SU-DHL-6 (cell line): ENCODE measurements around the gene MTRFR.
"Not testable (repeated sequence)": the region's sequence is repeated elsewhere in the genome, so short reads cannot be mapped to it uniquely, and the experiment has no call there.

Experiments used
- H2AFZ ChIP-seq: fragments of 200-600 bp; sonication (generic); 2 replicates; pipeline ENCODE4 v1.6.1; 2014; ENCODE audit warnings: low read depth, mild to moderate bottlenecking, moderate library complexity, mixed read lengths, antibody characterized with exemption, low read length; ENCODE audit not compliant: severe bottlenecking
- H3F3A ChIP-seq: fragments of 200-600 bp; shearing (Covaris generic); 2 replicates; pipeline ENCODE4 v1.6.0; 2016; ENCODE audit warnings: antibody characterized with exemption, mild to moderate bottlenecking; ENCODE audit not compliant: insufficient read depth
- H3K27ac ChIP-seq: fragments of 200-600 bp; sonication (generic); 2 replicates; pipeline ENCODE4 v1.5.1; 2016; ENCODE audit warnings: low read depth, mild to moderate bottlenecking, low read length, moderate library complexity, mixed read lengths
- H3K27me3 ChIP-seq: fragments of 200-600 bp; sonication (generic), shearing (Covaris generic); 2 replicates; pipeline ENCODE4 v1.6.0; 2014; ENCODE audit warnings: mild to moderate bottlenecking, low read length
- H3K36me3 ChIP-seq: fragments of 200-600 bp; sonication (generic); 2 replicates; pipeline ENCODE4 v1.6.1; 2014; ENCODE audit warnings: mild to moderate bottlenecking, low read length, mixed read lengths
- H3K4me2 ChIP-seq: fragments of 300-600, 200-600 bp; shearing (Covaris generic), sonication (generic); 2 replicates; pipeline ENCODE4 v1.6.0; 2014; ENCODE audit warnings: low read length, low read depth, mild to moderate bottlenecking; ENCODE audit not compliant: poor library complexity, severe bottlenecking
- H3K4me3 ChIP-seq: fragments of 200-600 bp; sonication (generic); 2 replicates; pipeline ENCODE4 v1.5.1; 2014; ENCODE audit warnings: antibody characterized with exemption, low read length, mild to moderate bottlenecking, mixed read lengths; ENCODE audit not compliant: insufficient read depth, poor library complexity, severe bottlenecking
- H3K79me2 ChIP-seq: fragments of 200-600 bp; sonication (generic); 2 replicates; pipeline ENCODE4 v1.6.1; 2014; ENCODE audit warnings: mild to moderate bottlenecking, low read length, moderate library complexity; ENCODE audit not compliant: insufficient read depth
- H3K9ac ChIP-seq: fragments of 200-600 bp; sonication (generic); 2 replicates; pipeline ENCODE4 v1.7.0; 2014; ENCODE audit warnings: mild to moderate bottlenecking, low read length
- H3K9me2 ChIP-seq: fragments of 200-600 bp; sonication (generic); replicated peaks from 2 replicates; pipeline ENCODE4 v1.6.1; 2014; ENCODE audit warnings: low read length; ENCODE audit not compliant: insufficient read depth
- H3K9me3 ChIP-seq: fragments of 200-600 bp; sonication (generic); 2 replicates; pipeline ENCODE4 v1.6.1; 2014; ENCODE audit warnings: low read length, mixed read lengths; ENCODE audit not compliant: insufficient read depth
- H4K20me1 ChIP-seq: fragments of 200-600 bp; sonication (generic); 2 replicates; pipeline ENCODE4 v1.6.1; 2014; ENCODE audit warnings: low read depth, mild to moderate bottlenecking, antibody characterized with exemption, low read length, moderate library complexity, mixed read lengths
- EZH2phosphoT487 ChIP-seq: fragments of 200-600 bp; sonication (generic), shearing (Covaris generic); conservative IDR thresholded peaks from 2 replicates; pipeline ENCODE4 v1.6.1; 2018; ENCODE audit warnings: mild to moderate bottlenecking, antibody characterized with exemption, low read length, moderate library complexity, mixed read lengths
- TF ChIP-seq, protein P1 (sequence below): fragments of 200-600 bp; sonication (generic); IDR thresholded peaks from one replicate; pipeline ENCODE4 v1.5.1; 2017; ENCODE audit warnings: antibody characterized with exemption, mild to moderate bottlenecking, low read length, moderate library complexity; ENCODE audit not compliant: insufficient read depth, poor library complexity, severe bottlenecking

The MTRFR gene

GRCh38 chr12:123243671-123244262 is 10.5 kb downstream of the MTRFR start:
- Histone ChIP-seq H3K4me2 (no peak overlapping the region), H3K79me2 (peaks cover 86% of the 10 kb centered on the region), H3K36me3 (no peaks in the 10 kb centered on the region)

DNA sequence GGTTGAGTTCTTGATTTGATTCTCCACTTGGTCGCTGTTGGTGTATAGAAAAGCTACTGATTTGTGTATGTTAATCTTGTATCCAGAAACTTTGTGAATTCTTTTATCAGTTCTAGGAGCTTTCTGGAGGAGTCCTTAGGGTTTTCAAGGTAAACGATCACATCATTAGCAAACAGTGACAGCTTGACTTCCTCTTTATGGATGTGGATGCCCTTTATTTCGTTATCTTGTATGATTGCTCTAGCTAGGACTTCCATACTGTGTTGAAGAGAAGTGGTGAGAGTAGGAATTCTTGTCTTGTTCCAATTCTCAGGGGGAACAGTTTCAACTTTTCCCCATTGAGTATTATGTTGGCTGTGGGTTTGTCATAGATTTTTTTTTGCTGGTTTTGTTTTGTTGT is 12.4 kb downstream of the MTRFR start:
- Histone ChIP-seq H3K9ac (no peak overlapping the region), H3K4me2 (no peak overlapping the region), H3F3A (no peaks in the 10 kb centered on the region), H3K9me3 (no peaks in the 10 kb centered on the region), H3K27me3 (no peaks in the 10 kb centered on the region), H4K20me1 (no peaks in the 10 kb centered on the region; the same call in 1 of the 2 replicates), H2AFZ (no peak overlapping the region), H3K27ac (no peak overlapping the region), H3K79me2 (peaks cover 86% of the 10 kb centered on the region), H3K4me3 (no peak overlapping the region), H3K9me2 (no peaks in the 10 kb centered on the region), H3K36me3 (no peaks in the 10 kb centered on the region)
- no peak for TF ChIP-seq EZH2phosphoT487
- TF ChIP-seq, protein P1, sequence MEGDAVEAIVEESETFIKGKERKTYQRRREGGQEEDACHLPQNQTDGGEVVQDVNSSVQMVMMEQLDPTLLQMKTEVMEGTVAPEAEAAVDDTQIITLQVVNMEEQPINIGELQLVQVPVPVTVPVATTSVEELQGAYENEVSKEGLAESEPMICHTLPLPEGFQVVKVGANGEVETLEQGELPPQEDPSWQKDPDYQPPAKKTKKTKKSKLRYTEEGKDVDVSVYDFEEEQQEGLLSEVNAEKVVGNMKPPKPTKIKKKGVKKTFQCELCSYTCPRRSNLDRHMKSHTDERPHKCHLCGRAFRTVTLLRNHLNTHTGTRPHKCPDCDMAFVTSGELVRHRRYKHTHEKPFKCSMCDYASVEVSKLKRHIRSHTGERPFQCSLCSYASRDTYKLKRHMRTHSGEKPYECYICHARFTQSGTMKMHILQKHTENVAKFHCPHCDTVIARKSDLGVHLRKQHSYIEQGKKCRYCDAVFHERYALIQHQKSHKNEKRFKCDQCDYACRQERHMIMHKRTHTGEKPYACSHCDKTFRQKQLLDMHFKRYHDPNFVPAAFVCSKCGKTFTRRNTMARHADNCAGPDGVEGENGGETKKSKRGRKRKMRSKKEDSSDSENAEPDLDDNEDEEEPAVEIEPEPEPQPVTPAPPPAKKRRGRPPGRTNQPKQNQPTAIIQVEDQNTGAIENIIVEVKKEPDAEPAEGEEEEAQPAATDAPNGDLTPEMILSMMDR = no peak

More at GRCh38 chr12:123243671-123244262, 10.5 kb downstream of the MTRFR start:
- Histone ChIP-seq H3K9me3 (no peaks in the 10 kb centered on the region), H4K20me1 (no peaks in the 10 kb centered on the region), H3K9ac (no peak overlapping the region), H2AFZ (no peak overlapping the region), H3K27ac (no peak overlapping the region), H3K9me2 (no peaks in the 10 kb centered on the region), H3K27me3 (no peaks in the 10 kb centered on the region), H3F3A (no peaks in the 10 kb centered on the region), H3K4me3 (no peak overlapping the region)
- TF ChIP-seq, protein P1 = no peak
- no peak for TF ChIP-seq EZH2phosphoT487

DNA sequence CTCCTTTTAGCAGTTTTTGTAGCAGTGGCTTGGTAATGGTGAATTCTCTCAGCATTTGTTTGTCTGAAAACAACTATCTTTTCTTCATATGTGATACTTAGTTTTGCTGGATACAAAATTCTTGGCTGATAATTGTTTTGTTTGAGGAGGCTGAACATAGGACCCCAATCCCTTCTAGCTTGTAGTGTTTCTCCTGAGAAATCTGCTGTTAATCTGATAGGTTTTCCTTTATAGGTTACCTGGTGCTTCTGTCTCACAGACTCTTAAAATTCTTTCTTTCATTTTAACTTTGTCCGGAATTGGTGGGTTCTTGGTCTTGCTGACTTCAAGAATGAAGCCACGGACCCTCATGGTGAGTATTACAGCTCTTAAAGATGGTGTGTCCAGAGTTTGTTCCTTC is 14.9 kb downstream of the MTRFR start:
- H3K4me2 ChIP-seq, H3F3A ChIP-seq, H3K9me3 ChIP-seq, H3K27ac ChIP-seq, H4K20me1 ChIP-seq, H3K4me3 ChIP-seq, H3K9me2 ChIP-seq, H3K9ac ChIP-seq, H3K27me3 ChIP-seq, H2AFZ ChIP-seq, H3K36me3 ChIP-seq: not testable (repeated sequence)
- peaks cover 81% of the 10 kb centered on the region for H3K79me2 ChIP-seq

- not testable (repeated sequence) for H3K27ac ChIP-seq
- peaks cover 80% of the 10 kb centered on the region for H3K79me2 ChIP-seq
These were observed 15.9 kb downstream of the MTRFR start for GRCh38 chr12:123248996-123249741.

More at GRCh38 chr12:123248996-123249741, 15.9 kb downstream of the MTRFR start:
- H3K36me3 ChIP-seq, H3K9me2 ChIP-seq, H4K20me1 ChIP-seq, H3K4me3 ChIP-seq, H3K9ac ChIP-seq, H3K27me3 ChIP-seq, H3K9me3 ChIP-seq, H2AFZ ChIP-seq, H3F3A ChIP-seq, H3K4me2 ChIP-seq: not testable (repeated sequence)
